ENCODE results near the gene CFI. TPM values are rescaled to one million over a fixed set of nuclear protein-coding genes. Genes with fewer than 3 reads are reported as not detected.
A peak's percentile ranks its signal among the peaks of the same experiment; 100 is the strongest.

Gene CFI
- polyA plus RNA-seq, 3 donors, result not detected

GRCh38 chr4:109703664-109704361 is 98.0 kb downstream of the CFI start:
- H3K4me3 Mint-ChIP-seq, result peak overlapping the region; percentile 94 to 97

More at GRCh38 chr4:109703664-109704361, 98.0 kb downstream of the CFI start:
- Histone ChIP-seq H3K27ac (ENCODE audit: low read depth in 1 of 2, low read length in 2 of 2) (peak overlapping the region; percentile 52 to 69), H3K4me3 (replicated peaks in 1 of 3; ENCODE audit: low read depth in 2 of 3, low read length in 3 of 3) (peak overlapping the region; percentile 52 to 93 (median 68)), H3K36me3 (replicated peaks in 1 of 2; ENCODE audit: control insufficient read depth in 1 of 2, insufficient read depth in 2 of 2, low read length in 2 of 2) (no peaks in the 10 kb centered on the region), H3K4me1 (ENCODE audit: control insufficient read depth in 1 of 2, insufficient read depth in 2 of 2, low read length in 2 of 2) (peaks cover 21 to 30% of the 10 kb centered on the region in 2 donors), H3K9me3 (replicated peaks in 1 of 2; ENCODE audit: control insufficient read depth in 1 of 2, insufficient read depth in 1 of 2, low read length in 2 of 2) (no peaks in the 10 kb centered on the region), H3K79me2 (ENCODE audit: insufficient read depth, low read length) (peaks cover 22% of the 10 kb centered on the region), H4K20me1 (ENCODE audit: insufficient read depth, low read length) (peaks cover 6% of the 10 kb centered on the region), H2AFZ (ENCODE audit: insufficient read depth, low read depth, low read length, poor library complexity, severe bottlenecking) (peak overlapping the region; percentile 96), H3K4me2 (replicated peaks; ENCODE audit: extremely low read depth, low read length, poor library complexity, severe bottlenecking) (peak overlapping the region; percentile 81), H3K9ac (ENCODE audit: insufficient read depth, low read length, poor library complexity, severe bottlenecking) (peak overlapping the region; percentile 73), H3K27me3 (ENCODE audit: control insufficient read depth in 2 of 2, insufficient read depth in 2 of 2, low read length in 2 of 2) (no peaks in the 10 kb centered on the region)
- DNase-seq, result no peak
- H3K4me1 Mint-ChIP-seq, result peaks cover 28% of the 10 kb centered on the region
- intact Hi-C loops (cut with micrococcal nuclease), result loop anchor here (10.0 kb wide), 3 partner anchors 111 to 269 kb away; partner anchors contain the start of genes GAR1 (in 1 of the 2), RRH (in 1 of the 2) and SEC24B (in 1 of the 2)
- WGBS (ENCODE audit: insufficient coverage), result 0% methylated on average over 5 of the region's 11 CpGs
- peaks cover 0 to 3% of the 10 kb centered on the region in 2 donors for H3K36me3 Mint-ChIP-seq
- peaks cover 0 to 2% (median 2%) of the 10 kb centered on the region in 3 donors for H3K27me3 Mint-ChIP-seq (ENCODE audit: low read depth in 3 of 3)
- no peaks in the 10 kb centered on the region for H3K9me3 Mint-ChIP-seq
- H3K27ac Mint-ChIP-seq, result peak overlapping the region in 6 of 7 donors; percentile 28 to 81 (median 43)
- TF ChIP-seq CTCF (IDR thresholded peaks at IDR 0.05), result no peak

Data from CD14-positive monocyte (primary cell).